ENCODE measurements around the gene NOXRED1.

Gene NOXRED1

GRCh38 chr14:77353469-77354141 is 69.7 kb downstream of the NOXRED1 start:
- Histone ChIP-seq H3K4me3 (ENCODE audit: insufficient read depth, low read depth, low read length) (no peak overlapping the region), H3K9me3 (ENCODE audit: control insufficient read depth, low read length) (no peaks in the 10 kb centered on the region), H3K36me3 (ENCODE audit: control insufficient read depth, insufficient read depth, low read length) (no peaks in the 10 kb centered on the region), H3K27me3 (ENCODE audit: control insufficient read depth, insufficient read depth, low read length, poor library complexity, severe bottlenecking) (no peaks in the 10 kb centered on the region), H3K27ac (ENCODE audit: insufficient read depth, low read depth, low read length, poor library complexity, severe bottlenecking) (no peak overlapping the region), H3K4me1 (ENCODE audit: control insufficient read depth, insufficient read depth, low read length) (no peaks in the 10 kb centered on the region)
- WGBS, 2 experiments = 93 to 96% methylated on average over 5 of the region's 5 CpGs

DNA sequence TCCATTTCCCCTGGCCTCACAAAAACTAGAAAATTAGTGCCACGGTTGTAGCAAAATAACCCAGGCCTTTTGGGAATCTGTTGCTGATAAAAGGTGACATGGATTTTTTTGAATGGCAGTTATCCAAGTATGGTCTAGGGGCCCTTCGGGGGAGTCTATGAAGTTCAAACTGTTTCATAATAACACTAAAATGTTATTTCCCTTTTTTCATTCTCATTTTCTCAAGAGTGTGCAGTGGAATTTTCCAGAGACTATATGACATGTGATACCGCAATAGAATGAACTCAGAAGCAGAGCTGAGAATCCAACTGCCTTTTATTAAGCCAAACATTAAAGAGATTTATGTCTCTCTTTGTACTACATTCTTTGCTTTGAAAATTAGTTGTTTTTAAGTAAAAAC is 75.6 kb downstream of the NOXRED1 start:
- H3K36me3 ChIP-seq (ENCODE audit: control insufficient read depth, insufficient read depth, low read length) = no peaks in the 10 kb centered on the region
- H3K27ac ChIP-seq (ENCODE audit: insufficient read depth, low read depth, low read length, poor library complexity, severe bottlenecking) = no peak overlapping the region
- WGBS, 2 experiments = 87 to 97% methylated on average over 3 of the region's 3 CpGs
- H3K27me3 ChIP-seq (ENCODE audit: control insufficient read depth, insufficient read depth, low read length, poor library complexity, severe bottlenecking) = no peaks in the 10 kb centered on the region
- H3K9me3 ChIP-seq (ENCODE audit: control insufficient read depth, low read length) = no peaks in the 10 kb centered on the region
- H3K4me1 ChIP-seq (ENCODE audit: control insufficient read depth, insufficient read depth, low read length) = peaks cover 3% of the 10 kb centered on the region
- no peak overlapping the region for H3K4me3 ChIP-seq (ENCODE audit: insufficient read depth, low read depth, low read length)

DNA sequence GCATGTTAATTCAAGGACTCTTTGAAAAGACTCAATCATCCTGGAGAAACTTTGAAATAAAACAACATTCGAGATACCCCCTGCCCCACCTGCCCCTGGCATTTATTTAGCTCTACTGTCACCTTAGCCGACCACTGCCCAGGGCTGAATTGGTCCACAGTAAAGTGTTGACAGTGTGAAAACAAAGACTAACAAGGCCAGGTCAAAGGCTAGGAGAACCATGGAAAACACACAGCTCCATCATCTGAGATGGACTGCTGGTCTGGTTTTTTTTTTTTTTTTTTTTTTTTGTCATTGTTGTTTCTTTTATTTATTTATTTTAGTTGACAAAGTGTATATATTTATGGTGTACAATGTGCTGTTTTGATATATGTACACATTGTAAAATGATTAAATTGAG is 76.8 kb downstream of the NOXRED1 start:
- Histone ChIP-seq H3K4me1 (ENCODE audit: control insufficient read depth, insufficient read depth, low read length) (peaks cover 3% of the 10 kb centered on the region), H3K9me3 (ENCODE audit: control insufficient read depth, low read length) (no peaks in the 10 kb centered on the region), H3K4me3 (ENCODE audit: insufficient read depth, low read depth, low read length) (no peak overlapping the region), H3K36me3 (ENCODE audit: control insufficient read depth, insufficient read depth, low read length) (peaks cover under 1% of the 10 kb centered on the region), H3K27ac (ENCODE audit: insufficient read depth, low read depth, low read length, poor library complexity, severe bottlenecking) (no peak overlapping the region), H3K27me3 (ENCODE audit: control insufficient read depth, insufficient read depth, low read length, poor library complexity, severe bottlenecking) (no peaks in the 10 kb centered on the region)
- 94 to 95% methylated on average over 2 of the region's 2 CpGs for WGBS, 2 experiments

DNA sequence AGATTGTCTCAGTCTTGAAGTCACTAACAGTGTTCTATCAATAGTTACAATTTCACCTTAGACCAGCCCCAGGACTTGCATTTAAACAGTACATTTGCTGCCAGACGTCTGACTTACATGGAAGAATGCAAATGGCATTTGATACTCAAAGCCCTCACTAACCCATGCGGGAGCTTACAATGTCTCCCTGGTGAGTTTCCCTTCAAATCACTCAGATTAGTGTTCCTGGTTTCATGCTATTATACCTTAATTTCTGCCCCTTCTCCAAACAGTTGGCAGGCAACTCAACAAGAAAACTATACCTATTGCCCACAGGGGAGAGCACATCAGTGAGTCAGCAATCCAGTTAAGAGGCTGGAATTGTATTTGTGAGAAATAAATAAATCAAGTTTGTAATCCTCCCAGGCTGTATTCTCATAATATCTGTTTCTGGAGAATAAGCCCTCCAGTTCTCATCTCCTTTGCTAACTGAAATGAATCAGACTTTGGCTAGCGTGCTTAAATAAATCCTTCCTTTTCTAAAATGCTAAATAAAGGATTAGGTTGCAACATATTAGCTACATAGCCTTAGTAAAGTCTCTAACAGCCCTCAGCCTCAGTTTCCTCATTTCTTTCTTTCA is 78.8 kb downstream of the NOXRED1 start:
- Histone ChIP-seq H3K4me1 (ENCODE audit: control insufficient read depth, insufficient read depth, low read length) (peaks cover 3% of the 10 kb centered on the region), H3K4me3 (ENCODE audit: insufficient read depth, low read depth, low read length) (no peak overlapping the region), H3K36me3 (ENCODE audit: control insufficient read depth, insufficient read depth, low read length) (peaks cover 4% of the 10 kb centered on the region), H3K9me3 (ENCODE audit: control insufficient read depth, low read length) (no peaks in the 10 kb centered on the region), H3K27me3 (ENCODE audit: control insufficient read depth, insufficient read depth, low read length, poor library complexity, severe bottlenecking) (no peaks in the 10 kb centered on the region), H3K27ac (ENCODE audit: insufficient read depth, low read depth, low read length, poor library complexity, severe bottlenecking) (no peak overlapping the region)
- WGBS, 2 experiments = 64 to 66% methylated on average over 3 of the region's 3 CpGs

All from ectodermal cell (in vitro differentiated cells).